GM08714 (cell line): ENCODE data around the gene DMRTC2.

ENCODE experiments used
- H3K4me3 ChIP-seq: fragments of 200-500 bp; sonication (Bioruptor generic); 2 replicates; pipeline ENCODE4 v1.5.1; 2014; ENCODE audit warnings: mild to moderate bottlenecking, low read length, inconsistent platforms
- ZNF274 ChIP-seq: IDR thresholded peaks from 2 replicates; pipeline ENCODE4 v1.6.1; 2012; ENCODE audit warnings: mild to moderate bottlenecking, low read depth, low read length

The DMRTC2 gene

DNA sequence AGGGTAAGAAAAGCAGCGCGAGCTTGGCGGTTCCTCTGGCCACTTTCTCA lies at the start of gene DMRTC2:
Gene DMRTC2, plus strand, starts transcription at position 42 of the 50 bp plus-strand sequence. CDS start 2,387 bp downstream, outside the sequence.
- no peak within 1 kb of the TSS for H3K4me3 ChIP-seq
- no peak for TF ChIP-seq ZNF274

DNA sequence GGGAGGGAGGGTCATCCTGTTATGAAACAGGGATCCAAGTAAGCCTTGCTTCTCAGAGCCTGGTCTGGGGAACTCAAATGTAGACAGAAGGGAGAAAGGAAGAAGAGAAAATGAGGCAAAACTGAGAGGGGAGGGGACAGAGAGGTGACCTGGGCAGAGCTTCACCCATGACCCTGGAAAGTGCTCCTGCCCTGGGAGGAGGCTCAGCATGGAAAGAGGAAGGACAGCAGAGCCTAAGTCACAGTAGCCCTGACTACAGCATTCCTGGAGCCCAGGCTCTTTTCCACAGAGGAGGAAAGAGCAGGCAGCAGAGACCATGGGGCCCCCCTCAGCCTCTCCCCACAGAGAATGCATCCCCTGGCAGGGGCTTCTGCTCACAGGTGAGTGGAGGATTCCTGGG lies 48.5 kb upstream of the DMRTC2 start, which contains the start of gene CEACAM3:
Gene CEACAM3, plus strand, starts transcription at position 226 of the 400 bp plus-strand sequence. Its CDS starts 91 bp downstream, at position 317.
- TF ChIP-seq ZNF274, result no peak

DNA sequence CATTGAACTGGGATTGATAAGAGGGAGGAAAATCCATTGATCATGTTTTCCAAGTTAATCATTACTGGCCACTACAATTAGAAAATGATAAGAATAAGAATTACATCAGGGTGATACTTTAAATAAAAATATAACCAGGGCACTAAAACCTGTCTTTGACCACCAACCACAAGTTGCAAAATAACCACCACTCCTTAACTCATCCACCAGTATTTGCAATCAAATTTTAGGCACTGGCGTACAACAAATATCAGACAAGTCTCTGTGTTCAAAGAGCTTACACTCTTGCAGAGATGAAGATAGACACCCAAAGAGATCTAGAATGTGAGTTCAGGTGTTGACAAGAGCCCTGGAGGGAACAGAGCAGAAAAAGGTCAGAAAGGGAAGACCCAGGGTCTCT lies 47.9 kb upstream of the DMRTC2 start:
- no peak for TF ChIP-seq ZNF274
- no peak overlapping the region for H3K4me3 ChIP-seq

More for the DNA sequence above, 48.5 kb upstream of the DMRTC2 start, which contains the start of gene CEACAM3:
- no peak within 1 kb of the TSS for H3K4me3 ChIP-seq

DNA sequence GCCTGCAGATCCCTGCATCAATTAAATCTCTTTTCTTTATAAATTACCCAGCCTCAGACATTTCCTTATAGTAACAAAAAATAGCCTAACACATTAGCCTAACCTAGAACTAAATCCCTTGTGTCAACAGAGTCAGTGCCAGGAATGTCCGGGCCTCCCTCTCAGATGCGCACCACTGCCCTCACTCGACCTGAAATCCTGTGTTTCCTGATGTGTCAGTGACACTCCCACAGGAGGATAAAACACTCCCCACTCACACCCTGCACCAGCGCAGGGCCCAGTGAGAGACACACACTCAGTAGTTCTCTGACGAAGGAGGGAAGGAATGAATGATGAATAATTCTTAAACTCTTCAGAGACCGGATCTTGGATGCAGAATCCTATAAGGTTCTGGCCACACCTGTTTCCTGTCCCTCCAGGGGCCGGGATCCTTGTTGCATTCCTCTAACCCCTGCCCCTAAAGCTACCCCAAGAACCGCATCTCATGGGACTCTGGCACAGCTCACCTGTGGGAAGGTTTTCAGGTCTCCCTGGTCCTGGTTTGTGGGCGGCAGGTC lies 45.3 kb upstream of the DMRTC2 start:
- H3K4me3 ChIP-seq, result no peak overlapping the region
- TF ChIP-seq ZNF274, result no peak

DNA sequence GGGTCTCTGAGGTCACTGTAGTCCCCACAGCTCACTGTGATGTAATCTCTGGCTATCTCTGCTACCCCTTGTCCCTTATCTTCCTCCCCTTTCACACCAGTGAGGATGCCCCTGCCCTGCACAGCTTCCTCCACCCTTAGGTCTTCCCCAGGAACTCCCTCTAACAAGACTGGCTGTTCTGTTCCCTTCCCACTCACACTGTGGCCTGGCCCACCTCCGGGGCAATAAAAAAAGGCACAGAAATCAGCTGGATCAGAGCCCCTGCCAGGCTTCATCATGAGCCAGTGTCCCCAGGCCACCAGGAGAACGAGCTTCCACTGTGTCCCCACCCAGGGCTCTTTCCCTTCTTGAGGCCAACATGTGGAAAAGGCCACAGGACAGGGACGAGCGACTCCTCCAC lies 43.8 kb upstream of the DMRTC2 start:
- no peak for TF ChIP-seq ZNF274
- no peak overlapping the region for H3K4me3 ChIP-seq

DNA sequence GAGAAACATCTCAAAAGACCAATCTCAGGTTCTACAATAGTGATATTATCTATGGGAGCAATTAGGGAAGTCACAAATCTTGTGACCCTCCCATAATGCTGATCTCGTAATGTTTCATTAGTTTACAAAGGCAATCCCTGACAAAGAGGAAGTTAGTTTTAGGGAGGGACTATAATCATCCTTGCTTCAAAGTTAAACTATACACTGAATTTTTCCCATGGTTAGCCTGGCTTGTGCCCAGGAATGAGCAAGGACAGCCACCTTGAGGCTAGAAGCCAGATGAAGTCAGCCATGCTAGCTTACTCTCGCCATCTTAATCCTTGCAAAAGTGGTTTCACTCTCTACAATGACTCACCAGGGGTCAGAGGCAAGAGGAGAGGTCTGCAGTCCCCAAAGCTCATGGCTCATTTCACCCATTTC lies 43.0 kb upstream of the DMRTC2 start:
- H3K4me3 ChIP-seq, result no peak overlapping the region
- TF ChIP-seq ZNF274, result no peak

DNA sequence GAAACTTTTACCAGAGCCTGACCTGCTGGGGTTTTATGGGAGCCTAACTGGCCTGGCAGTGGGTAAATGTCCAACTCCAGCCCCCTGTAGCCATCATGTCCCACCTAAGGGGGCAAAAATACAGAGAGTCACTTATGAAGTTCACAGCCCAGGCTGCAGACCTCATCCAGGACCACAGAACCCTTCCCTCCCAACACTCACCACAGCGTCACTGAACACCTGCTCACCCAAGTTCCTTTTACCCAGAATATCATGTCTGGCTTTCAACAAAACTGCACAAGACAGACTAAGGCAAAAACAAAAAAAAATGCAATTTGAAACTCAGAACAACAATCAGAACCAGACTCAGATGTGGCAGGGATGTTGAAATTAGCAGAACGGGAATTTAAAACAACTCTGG lies 42.1 kb upstream of the DMRTC2 start:
- no peak overlapping the region for H3K4me3 ChIP-seq
- no peak for TF ChIP-seq ZNF274

GRCh38 chr19:41804336-41804735 lies 40.5 kb upstream of the DMRTC2 start:
- no peak for TF ChIP-seq ZNF274

DNA sequence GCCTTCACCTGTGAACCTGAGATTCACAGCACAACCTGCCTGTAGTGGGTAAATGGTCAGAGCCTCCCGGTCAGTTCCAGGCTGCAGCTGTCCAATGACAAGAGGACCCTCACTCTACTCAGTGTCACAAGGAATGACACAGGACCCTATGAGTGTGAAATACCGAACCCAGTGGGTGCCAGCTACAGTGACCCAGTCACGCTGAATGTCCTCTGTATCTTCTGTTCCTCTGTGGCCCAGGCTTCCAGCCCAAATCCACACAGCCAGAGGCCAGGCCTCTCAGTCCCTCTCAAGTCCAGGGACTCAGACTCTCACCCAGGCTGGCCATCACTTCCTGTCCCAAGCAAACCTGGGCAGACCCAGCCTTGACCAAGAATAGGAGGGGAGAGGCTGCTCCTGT lies 37.7 kb upstream of the DMRTC2 start:
- TF ChIP-seq ZNF274, result no peak
- no peak overlapping the region for H3K4me3 ChIP-seq

More at GRCh38 chr19:41804336-41804735, 40.5 kb upstream of the DMRTC2 start:
- no peak overlapping the region for H3K4me3 ChIP-seq

DNA sequence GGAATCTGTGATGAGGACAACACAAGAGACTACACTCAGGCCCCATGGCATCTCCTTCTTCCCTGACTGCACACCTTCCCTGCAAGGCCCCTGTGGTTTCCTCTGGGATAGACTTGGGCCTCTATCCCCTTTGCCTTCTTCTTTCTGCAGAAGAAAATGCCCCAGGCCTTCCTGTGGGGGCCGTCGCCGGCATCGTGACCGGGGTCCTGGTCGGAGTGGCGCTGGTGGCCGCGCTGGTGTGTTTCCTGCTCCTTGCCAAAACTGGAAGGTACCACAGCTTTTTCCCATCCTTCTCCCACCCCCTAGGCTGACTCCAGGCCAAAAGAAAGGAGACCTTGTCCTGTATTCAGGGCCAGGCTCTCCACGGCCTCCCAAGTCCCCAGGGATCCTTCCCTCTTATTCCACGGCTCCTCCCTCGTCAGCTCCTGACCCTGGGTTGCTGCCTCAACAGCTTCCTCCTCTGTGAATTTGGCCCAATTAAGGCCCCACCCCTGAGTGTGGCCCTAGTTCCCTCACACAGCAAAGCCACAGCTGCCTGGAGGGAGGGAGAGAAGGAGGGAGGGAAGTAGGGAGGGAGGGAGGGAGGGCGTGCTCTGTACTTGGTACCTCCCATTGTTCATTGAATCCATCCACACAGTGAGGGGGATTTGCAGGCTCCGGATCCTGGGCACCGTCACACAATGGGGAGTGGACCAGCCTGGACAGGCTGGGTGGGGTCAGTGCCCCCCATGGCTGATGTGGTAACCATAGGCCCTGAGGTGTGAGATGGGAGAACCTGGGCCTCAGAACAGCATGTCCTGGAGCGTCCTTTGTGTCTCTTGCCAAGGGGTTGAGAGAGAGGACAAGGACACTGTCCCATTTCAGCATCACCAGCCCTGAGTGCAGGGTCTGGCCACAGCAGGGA lies 35.9 kb upstream of the DMRTC2 start:
- no peak for TF ChIP-seq ZNF274
- no peak overlapping the region for H3K4me3 ChIP-seq

- H3K4me3 ChIP-seq, result no peak overlapping the region
- no peak for TF ChIP-seq ZNF274
Observed at GRCh38 chr19:41810301-41810700, 34.5 kb upstream of the DMRTC2 start.

GRCh38 chr19:41811036-41811435 lies 33.8 kb upstream of the DMRTC2 start:
- H3K4me3 ChIP-seq, result no peak overlapping the region
- no peak for TF ChIP-seq ZNF274

DNA sequence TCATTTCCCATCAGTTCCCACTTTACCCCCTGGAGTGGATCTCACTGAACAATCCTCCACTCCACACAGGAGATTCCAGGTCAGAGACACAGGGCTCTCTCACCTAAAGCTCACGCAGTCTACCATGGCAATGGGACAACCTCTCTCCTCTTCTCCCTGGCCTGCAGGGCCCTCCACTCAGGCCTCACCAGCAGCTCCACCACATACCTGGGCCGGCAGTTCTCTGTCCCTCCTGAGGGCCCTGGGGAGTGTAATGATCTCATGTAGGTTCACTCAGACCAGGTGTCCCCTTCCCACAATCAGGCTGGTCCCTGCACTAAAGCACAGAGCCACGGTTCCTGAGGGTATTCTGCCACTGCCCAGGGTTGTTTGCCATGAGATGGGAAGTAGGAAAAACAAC lies 32.9 kb upstream of the DMRTC2 start:
- no peak overlapping the region for H3K4me3 ChIP-seq
- no peak for TF ChIP-seq ZNF274

GRCh38 chr19:41813911-41814310 lies 30.9 kb upstream of the DMRTC2 start:
- H3K4me3 ChIP-seq, result no peak overlapping the region
- TF ChIP-seq ZNF274, result no peak

GRCh38 chr19:41815301-41815700 lies 29.5 kb upstream of the DMRTC2 start:
- no peak for TF ChIP-seq ZNF274
- no peak overlapping the region for H3K4me3 ChIP-seq

DNA sequence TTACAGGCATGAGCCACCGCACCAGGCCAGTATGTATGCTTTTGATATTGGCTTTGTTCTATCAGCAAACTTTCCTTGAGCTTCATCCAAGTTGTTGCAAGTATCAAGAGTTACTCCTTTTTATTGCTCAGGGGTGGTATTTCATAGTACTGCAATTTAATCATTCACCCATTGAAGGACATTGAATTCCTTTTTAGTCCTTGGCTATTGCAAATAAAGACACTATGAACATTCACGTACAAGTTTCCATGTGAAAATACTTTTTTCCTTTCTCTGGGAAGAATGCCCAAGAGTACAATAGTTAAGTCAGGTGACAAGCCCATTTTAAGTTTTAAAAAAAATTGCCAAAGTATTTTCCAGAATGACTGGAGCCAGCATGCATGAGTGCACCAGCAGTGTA lies 28.1 kb upstream of the DMRTC2 start:
- no peak overlapping the region for H3K4me3 ChIP-seq
- no peak for TF ChIP-seq ZNF274
